Ramos (cell line): Measurements from ENCODE around the gene LEKR1.
"Not testable (repeated sequence)": the region's sequence is repeated elsewhere in the genome, so short reads cannot be mapped to it uniquely, and the experiment has no call there.

Experiments used
- in situ Hi-C: fragments of 300-500 bp; cut with MboI; formaldehyde crosslinking; loops from one replicate; pipeline ENCODE4 v1.14.3; 2022; ENCODE audit warnings: low sequenced_read_pairs; ENCODE audit not compliant: unreplicated experiment

Gene LEKR1

GRCh38 chr3:156952011-156952410 is 125.9 kb downstream of the LEKR1 start:
- in situ Hi-C loops = no loop called here

GRCh38 chr3:156957715-156958114 is 131.6 kb downstream of the LEKR1 start:
- in situ Hi-C loops = no loop called here

- in situ Hi-C loops = no loop called here
Measured at GRCh38 chr3:156963096-156963495, 136.9 kb downstream of the LEKR1 start.

GRCh38 chr3:156964577-156964976 is 138.4 kb downstream of the LEKR1 start:
- in situ Hi-C loops = no loop called here

- in situ Hi-C loops = not testable (repeated sequence)
Measured at GRCh38 chr3:156966349-156966748, 140.2 kb downstream of the LEKR1 start.

GRCh38 chr3:156973954-156974353 is 147.8 kb downstream of the LEKR1 start:
- in situ Hi-C loops = no loop called here

- in situ Hi-C loops = no loop called here
Measured at GRCh38 chr3:156974931-156975330, 148.8 kb downstream of the LEKR1 start.

GRCh38 chr3:156975721-156976120 is 149.6 kb downstream of the LEKR1 start:
- in situ Hi-C loops = no loop called here

- in situ Hi-C loops = no loop called here
Measured at GRCh38 chr3:156976933-156977332, 150.8 kb downstream of the LEKR1 start.

GRCh38 chr3:156978481-156978961 is 152.4 kb downstream of the LEKR1 start:
- in situ Hi-C loops = no loop called here

- in situ Hi-C loops = no loop called here
Measured at GRCh38 chr3:156981005-156981404, 154.9 kb downstream of the LEKR1 start.

- in situ Hi-C loops = no loop called here
Measured at GRCh38 chr3:156983559-156983958, 157.4 kb downstream of the LEKR1 start.

GRCh38 chr3:156985711-156986110 is 159.6 kb downstream of the LEKR1 start:
- in situ Hi-C loops = no loop called here

GRCh38 chr3:156987946-156988345 is 161.8 kb downstream of the LEKR1 start:
- in situ Hi-C loops = no loop called here

GRCh38 chr3:156997351-156997750 is 171.2 kb downstream of the LEKR1 start:
- in situ Hi-C loops = no loop called here

- in situ Hi-C loops = no loop called here
Measured at GRCh38 chr3:157001221-157001957, 175.2 kb downstream of the LEKR1 start.

- in situ Hi-C loops = no loop called here
Measured at GRCh38 chr3:157021679-157022078, 195.5 kb downstream of the LEKR1 start.

- in situ Hi-C loops = no loop called here
Measured at GRCh38 chr3:157023226-157023625, 197.1 kb downstream of the LEKR1 start.

GRCh38 chr3:157026091-157026490 is 199.9 kb downstream of the LEKR1 start:
- in situ Hi-C loops = no loop called here

- in situ Hi-C loops = no loop called here
Measured at GRCh38 chr3:157027861-157028745, 201.9 kb downstream of the LEKR1 start.

GRCh38 chr3:157029365-157029790 is 203.2 kb downstream of the LEKR1 start:
- in situ Hi-C loops = no loop called here
